HG03108 (cell line): ENCODE results near the gene SSH3.
"Not testable (repeated sequence)": the region's sequence is repeated elsewhere in the genome, so short reads cannot be mapped to it uniquely, and the experiment has no call there.

Experiments
- ATAC-seq: cut with Tn5 transposase; IDR thresholded peaks from one replicate; pipeline ENCODE4 v1.9.1; 2021; ENCODE audit warnings: moderate library complexity; ENCODE audit not compliant: unreplicated experiment

SSH3 gene, protein sequence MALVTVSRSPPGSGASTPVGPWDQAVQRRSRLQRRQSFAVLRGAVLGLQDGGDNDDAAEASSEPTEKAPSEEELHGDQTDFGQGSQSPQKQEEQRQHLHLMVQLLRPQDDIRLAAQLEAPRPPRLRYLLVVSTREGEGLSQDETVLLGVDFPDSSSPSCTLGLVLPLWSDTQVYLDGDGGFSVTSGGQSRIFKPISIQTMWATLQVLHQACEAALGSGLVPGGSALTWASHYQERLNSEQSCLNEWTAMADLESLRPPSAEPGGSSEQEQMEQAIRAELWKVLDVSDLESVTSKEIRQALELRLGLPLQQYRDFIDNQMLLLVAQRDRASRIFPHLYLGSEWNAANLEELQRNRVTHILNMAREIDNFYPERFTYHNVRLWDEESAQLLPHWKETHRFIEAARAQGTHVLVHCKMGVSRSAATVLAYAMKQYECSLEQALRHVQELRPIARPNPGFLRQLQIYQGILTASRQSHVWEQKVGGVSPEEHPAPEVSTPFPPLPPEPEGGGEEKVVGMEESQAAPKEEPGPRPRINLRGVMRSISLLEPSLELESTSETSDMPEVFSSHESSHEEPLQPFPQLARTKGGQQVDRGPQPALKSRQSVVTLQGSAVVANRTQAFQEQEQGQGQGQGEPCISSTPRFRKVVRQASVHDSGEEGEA

DNA sequence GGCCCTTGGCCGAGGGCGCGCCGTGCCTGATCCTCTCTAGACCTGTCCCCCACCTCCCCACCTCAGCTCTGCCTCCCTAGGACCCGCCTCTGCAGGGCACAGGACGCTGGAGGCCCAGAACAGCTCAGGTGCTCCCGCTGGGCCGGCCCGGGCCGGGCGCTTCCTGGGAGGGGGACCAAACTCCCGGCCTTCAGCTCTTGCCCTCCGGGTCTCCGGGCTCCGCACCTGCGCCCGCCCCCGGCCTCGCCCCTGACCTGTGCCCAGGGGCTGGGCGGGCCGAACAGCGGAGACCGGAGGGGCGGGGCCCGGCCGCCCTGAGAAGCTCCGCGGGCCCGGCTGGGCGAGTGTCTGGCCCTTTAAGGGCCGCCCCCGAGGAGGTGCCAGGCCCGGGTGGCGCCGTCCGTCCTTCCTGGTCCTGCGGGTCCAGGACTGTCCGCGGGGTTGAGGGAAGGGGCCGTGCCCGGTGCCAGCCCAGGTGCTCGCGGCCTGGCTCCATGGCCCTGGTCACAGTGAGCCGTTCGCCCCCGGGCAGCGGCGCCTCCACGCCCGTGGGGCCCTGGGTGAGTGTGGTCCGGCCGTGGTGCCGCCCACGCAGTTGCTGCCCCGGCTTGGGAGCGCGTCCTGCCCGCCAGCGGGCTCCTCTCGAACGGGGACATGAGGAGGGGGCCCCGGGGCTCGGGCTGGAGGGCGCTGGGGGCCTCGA, at the start of gene SSH3:
Gene SSH3, plus strand, starts transcription at position 399 of the 703 bp plus-strand sequence. Its CDS starts 96 bp downstream, at position 495.
- ATAC-seq = no peak

DNA sequence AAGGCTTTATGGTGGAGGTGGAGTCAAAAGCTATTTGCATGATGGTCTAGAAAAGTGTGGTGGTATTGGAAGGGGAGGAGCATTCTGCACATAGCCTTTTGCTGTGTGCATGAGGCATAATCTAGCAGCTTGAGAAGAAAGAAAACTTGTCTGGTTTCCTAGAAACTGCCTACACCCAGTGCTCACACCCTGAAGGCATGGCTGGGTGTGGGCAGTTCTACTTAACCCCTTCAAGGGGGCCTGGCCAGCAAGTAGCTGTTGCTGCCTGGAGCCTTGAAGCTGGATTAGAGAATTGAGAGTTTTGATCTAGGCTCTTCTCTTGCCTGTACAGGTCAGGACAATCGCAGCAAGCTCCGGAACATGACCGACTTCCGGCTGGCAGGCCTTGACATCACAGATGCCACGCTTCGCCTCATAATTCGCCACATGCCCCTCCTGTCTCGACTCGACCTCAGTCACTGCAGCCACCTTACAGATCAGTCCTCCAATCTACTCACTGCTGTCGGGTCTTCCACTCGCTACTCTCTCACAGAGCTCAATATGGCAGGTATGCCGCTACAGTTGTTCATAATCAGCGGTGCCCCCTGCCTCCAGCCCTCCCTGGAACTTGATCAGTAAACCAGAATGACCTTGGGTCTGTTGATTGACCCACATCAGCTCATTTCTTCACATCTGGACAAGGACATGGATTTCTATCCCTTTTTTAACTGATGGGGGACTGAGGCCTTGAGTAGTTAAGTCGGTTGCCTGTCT, 49.3 kb upstream of the SSH3 start:
- no peak for ATAC-seq

DNA sequence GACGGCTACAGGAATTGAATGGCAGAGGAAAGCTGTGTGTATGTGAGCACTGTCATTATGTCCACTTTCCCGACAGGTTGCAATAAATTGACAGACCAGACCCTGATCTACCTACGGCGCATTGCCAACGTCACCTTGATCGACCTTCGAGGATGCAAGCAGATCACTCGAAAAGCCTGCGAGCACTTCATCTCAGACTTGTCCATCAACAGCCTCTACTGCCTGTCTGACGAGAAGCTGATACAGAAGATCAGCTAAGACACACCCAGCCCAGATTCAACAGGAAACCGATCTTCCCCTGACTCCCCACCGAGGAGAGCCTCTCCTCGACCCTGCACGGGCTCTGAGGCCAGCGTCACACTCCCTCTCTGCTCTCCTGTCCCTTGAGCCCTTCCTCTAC, 48.5 kb upstream of the SSH3 start:
- no peak for ATAC-seq

DNA sequence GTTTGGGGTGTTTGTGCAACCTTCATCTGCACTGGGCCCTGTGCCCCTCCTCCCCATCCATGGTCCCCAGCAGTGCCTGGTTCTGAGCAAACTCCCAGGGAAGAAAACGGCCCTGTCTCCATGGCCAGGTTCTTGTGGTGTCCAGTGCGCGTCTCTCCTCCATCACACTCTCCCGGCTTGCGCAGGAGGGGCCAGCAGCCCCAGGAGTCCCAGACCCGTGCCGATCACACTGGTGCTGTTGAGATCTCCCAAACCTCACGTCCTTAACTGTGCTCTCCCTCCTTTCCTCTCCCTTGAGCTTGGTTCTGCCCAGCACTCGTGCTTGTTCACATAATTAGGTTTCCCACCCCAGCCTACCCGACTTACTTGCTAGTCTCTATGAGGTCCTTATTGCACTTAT, 48.0 kb upstream of the SSH3 start:
- ATAC-seq = no peak

DNA sequence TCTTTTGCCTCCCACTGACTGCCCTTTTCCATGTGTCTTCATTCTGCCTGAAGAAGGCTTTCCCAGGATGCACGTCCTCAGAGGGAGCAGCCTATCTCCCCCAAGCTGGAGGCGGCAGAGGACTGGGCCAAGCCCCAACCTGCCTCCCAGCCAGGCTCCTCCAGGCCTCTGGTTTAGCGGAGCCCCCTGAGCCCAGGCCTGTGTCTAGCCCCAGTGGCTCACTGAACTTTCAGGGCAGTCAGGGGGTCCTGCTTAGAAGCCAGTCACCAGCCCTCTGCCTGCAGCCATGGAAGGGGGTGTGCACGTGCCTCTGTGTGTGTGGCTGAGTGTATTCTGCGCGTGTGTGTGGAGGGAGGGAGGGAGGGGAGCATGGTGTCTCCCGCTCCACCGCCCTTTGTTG, 47.5 kb upstream of the SSH3 start:
- ATAC-seq = no peak

DNA sequence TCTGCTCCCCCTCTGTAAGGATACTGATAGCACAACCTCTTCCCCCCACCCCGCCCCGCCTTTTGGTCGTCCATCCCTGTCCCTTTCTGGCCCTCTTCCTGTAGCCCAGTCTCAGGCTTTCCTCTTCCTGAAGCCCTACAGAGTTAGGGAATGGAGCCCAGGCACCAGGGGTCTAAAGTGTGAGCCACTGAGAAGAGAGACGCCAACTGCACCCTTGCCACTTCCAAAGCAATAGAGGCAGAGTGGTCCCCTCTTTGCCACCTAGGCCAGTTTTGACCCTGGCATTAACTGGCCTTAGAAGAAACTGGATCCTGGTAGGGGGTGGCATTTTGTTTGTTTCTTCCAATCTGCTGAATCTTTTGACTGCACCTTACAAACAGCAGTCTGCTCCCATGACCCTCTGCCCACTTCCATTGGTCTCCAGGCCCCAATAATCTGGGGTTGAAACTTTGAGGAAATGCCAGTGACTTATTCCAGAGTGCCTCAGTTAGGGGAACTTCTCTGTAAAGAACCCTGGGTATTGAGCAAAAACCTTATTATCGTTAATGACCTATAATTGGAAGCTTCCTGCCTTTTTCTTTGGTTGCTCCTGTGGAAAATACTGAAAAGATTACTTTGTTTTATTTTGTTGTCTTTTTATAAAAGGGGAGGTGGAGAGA, 46.7 kb upstream of the SSH3 start:
- no peak for ATAC-seq

DNA sequence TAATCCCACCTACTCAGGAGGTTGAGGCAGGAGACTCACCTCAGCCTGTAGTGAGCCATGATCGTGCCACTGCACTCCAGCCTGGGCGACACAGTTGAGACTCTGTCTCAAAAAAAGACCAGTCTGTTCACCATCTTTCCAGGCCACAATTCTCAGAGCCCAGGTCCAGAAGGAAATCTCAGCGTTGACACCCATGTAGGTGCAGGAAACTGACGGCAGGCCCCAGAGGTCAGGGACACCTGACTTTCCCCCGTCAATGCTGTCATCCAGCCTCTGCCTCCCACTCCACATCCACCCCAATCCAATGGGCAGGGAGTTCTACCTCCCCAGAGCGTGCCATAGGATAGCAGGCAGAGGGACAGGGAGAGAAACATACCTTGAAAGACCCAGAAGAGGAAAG, 42.9 kb upstream of the SSH3 start:
- ATAC-seq = no peak

DNA sequence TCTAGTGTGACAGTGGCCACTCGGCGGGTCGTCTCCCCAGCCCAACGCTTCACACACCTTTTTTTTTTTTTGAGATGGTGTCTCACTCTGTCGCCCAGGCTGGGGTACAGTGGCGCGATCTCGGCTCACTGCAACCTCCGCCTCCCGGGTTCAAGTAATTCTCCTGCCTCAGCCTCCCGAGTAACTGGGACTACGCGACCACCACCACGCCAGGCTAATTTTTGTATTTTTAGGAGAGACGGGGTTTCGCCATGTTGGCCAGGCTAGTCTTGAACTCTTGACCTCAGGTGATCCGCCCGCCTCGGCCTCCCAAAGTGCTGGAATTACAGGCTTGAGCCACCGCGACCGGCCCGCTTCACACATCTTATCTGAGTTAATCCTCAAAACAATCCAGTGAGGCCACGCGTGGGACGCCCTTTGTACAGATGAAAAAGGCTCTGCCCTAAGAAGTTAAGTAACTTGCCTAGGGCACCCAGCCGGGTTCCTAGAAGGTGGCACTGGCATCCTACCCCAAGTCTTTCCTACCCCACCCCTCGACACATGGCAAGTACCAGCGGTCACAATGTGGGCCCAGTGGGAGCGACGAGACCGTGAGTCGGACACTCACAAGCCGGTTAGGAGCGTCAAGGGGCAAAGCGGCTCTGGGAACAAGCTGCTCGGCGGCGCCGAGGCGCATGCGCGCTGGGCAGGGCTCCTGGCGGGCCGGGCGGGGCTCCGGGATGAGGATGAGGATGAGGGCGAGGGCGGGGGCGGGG, 42.3 kb upstream of the SSH3 start:
- not testable (repeated sequence) for ATAC-seq

DNA sequence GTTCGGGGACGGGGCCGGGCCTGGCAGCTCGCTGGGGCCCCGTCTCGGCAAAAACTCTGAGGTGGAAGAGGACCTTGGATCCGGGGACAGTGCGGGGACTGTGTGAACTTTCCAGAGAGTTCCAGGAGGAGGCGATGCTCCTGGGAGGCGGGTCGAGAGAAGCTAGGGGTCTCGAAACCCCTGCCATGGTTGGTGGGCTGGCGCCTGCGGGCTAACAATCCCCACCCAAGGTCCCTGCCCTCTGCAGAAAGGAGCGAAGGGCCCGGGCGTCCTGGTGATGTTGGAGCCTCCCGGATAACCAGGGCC, 41.7 kb upstream of the SSH3 start:
- no peak for ATAC-seq

DNA sequence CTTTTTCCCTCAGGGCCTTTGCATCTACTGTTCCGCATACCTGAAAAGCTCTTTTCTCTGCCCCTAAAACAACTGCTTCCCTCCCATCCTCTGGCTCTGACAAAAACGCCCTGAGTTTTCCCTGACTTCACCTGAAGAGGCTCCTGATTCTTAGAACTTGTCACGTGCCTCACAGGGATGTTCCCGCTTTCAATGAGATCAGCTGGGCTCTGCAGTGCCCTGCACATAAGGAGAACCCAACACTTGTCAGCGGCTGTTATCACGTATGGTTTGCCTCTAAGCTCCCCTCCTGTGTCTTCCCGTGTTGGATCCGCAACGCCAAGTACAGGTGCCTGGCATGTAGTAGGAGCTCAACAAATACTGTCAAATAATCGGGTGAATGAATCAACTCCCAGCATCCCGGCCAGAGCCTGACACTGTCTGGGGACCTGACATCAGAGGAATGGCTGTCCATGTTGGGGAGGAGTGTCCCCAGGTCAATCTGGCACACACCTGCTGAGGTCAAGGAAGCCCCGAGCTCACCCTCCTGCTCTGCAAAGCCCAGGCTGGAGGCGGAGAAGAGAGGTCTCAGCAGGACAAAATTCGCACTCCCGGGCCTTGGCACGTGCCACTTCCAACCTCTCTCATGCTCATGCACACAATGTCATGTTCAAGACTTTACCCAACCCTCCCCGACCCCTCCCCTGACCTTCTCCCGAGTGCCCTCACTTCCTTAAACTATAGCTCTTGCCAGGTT, 41.2 kb upstream of the SSH3 start:
- no peak for ATAC-seq

DNA sequence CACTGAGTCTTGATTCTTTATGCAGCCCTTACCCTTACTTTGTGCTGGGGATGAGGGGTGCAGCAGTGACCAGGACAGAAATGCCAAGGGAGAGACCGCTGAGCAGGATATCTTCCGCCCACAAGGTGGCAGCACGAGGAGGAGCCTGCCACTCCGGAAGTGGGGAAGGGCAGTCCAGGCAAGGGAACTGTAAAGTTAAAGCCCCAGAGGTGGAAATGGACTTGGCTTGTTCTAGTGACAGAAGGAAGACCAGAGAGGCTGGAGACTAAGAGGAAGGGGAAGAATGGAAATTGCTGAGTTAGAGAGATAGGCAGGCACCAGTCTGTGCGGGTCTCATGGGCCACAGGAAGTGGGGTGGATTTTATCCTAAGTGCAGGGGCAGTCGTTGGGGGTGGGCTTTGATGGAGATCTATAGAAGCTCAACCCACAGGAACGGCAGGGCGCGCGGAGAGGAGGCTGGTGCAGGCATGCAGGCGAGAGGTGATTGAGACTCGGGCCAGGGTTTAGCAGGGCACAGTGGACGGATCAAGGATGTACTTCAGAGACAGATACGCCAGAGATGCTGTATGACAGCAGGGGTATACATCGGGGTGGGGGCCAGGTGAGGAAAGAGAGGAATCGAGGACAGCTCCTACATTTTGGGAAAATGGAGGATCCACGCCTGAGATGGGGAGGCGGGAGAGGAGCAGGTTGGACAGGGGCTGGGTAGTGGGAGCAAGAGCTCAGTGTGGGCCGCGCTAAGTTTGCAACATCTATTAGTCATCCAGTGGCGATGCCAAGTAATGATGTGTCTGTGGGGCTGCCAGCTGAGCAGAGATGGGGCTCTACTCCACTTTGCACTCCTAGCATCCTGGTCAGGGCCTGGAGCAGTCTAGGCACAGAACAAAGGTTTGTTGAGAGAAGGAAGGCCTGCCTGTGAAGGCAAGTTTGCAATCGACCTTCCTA, 40.3 kb upstream of the SSH3 start:
- ATAC-seq = peak; percentile 34

DNA sequence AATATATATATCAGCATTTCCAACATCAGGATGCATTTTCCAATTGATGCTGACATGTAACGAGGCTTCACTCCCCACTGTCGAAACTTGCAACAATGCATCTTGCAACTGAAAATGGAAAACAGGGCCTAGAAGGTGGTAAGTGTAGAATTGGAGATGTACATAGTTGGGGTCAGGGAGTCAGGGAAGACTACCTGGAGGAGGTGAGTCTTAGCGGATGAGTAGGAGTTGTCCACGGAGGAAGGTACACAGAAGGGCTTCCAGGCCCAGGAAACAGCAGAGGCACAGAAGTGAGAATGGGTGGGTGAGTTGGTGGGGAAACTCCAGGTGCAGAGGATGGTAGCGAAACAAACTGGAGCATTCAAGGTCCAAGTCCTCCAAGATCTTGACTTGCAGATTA, 39.1 kb upstream of the SSH3 start:
- ATAC-seq = no peak

DNA sequence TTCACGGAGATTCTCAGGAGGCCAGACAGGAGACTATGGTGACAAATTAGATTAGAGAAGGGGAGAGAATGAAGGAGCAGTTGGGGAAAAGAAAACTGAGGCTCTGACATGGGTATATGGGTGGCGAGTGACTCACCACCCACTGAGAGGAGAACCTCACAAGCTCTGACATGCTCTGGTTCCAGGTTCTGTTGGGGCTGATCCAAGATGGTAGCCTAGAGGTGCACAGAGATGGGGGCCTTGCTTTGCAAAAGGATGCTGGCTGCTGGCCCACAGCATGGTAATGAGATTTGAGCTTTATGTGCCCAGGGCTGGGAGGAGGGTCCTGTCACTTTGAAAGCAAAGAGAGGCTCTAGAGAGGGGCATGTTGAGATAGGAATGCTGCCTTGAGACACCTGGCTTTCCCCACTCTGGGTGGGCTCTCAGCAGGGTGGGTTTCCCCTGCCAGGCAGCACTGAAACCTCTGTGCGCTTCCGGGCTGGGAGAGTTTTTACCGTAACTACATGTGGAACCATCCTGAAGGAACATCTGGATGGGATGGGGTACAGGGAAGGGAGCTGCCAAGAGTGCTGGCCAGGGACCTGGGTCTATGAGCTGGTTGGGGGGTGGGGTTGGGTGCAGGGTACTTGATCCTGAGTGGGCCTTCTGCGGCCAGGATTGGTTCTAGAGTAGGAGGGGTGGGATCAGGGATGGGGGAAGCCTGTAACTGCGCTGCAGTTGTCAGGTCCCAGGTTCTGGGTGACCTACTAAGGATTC, 38.3 kb upstream of the SSH3 start:
- ATAC-seq = no peak

DNA sequence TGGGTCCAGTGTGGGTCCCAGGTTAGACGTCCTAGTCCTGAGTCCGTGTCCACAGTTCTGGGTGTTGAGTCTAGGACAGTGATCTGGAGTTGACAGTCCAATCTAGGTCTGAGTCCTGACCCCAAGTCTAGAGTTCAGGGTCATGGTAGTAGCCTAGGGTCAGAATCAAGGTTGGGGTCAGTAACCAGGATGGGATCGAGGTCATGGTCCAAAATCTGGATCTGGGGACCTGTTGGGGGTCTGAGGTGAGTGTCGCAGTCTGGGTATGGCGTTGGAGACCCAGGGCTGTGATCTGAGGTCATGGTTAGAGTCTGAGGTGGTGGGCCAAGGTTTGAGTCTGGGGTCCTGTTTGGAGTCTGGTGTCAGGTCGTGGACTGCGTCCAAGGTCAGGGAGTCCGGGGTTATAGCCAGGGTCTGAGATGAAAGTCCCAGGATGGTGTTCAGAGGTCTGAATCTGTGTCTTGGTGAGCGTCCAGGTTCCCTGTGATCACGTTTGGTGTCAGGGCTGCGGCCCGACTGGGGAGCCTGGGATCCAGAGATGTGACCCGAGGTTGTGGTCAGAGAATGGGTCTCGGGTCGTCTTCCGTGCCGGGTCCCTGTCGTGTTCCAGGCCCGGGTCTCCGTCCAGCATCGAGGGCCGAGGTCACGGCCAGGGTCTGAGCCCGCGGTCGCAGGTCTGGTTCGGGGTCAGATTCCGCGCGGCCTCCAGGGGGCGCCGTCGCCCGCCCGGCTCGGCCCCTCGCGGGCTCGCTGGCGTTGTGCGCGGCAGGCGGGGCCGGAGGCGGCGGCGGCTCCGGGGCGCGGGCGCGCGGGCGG, 37.5 kb upstream of the SSH3 start:
- ATAC-seq = peak; percentile 39

DNA sequence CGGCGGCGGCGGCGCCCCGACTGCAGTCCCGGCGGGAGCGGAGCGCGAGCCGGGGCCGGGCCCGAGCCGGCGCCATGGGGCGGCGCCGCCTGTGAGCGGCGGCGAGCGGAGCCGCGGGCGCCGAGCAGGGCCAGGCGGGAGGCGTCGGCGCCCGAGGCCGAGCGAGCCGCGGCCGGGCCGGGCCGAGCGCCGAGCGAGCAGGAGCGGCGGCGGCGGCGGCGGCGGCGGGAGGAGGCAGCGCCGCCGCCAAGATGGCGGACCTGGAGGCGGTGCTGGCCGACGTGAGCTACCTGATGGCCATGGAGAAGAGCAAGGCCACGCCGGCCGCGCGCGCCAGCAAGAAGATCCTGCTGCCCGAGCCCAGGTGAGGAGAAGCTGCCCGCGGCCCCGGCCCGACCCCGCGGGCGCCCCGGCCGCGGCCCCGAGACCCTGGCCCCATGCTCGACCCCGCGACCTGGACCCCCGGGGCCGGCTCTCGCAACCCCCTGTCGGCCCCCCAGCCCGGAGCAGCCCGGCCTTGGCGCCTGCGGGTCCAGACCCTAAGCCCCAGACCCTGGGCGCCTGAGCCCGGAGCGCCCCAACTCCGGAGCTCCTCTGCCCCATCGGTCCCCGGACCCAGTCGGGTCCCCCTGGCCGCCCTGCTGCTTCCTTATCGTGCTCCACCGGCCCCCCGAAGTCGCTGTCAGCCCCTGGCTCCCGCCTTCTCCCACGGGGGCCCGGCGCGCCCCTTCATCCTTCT, 36.7 kb upstream of the SSH3 start, which contains the start of gene GRK2:
Gene GRK2, plus strand, starts transcription at position 25 of the 739 bp plus-strand sequence. Its CDS starts 227 bp downstream, at position 252.
- ATAC-seq = no peak
